GM12891 (cell line): ENCODE data around the gene PCK2.

Experiments used
- POLR2A ChIP-seq: IDR thresholded peaks from 2 replicates; pipeline ENCODE4 v1.6.1; 2011; ENCODE audit warnings: low read depth, low read length, control low read depth
- POLR2AphosphoS5 ChIP-seq: IDR thresholded peaks from 2 replicates; pipeline ENCODE4 v1.6.1; 2011; ENCODE audit warnings: low read depth, low read length, control low read depth
- POU2F2 ChIP-seq: IDR thresholded peaks from 2 replicates; pipeline ENCODE4 v1.6.1; 2011; ENCODE audit warnings: low read depth, mild to moderate bottlenecking, control low read depth, low read length, moderate library complexity
- SPI1 ChIP-seq: IDR thresholded peaks from 2 replicates; pipeline ENCODE4 v1.6.1; 2011; ENCODE audit warnings: low read depth, low read length, control low read depth
- TAF1 ChIP-seq: IDR thresholded peaks from 2 replicates; pipeline ENCODE4 v1.6.1; 2011; ENCODE audit warnings: low read depth, low read length, control low read depth

GRCh38 chr14:24089890-24090289, 4.2 kb upstream of the PCK2 start:
- TF ChIP-seq POLR2AphosphoS5 (no peak), POLR2A (no peak), SPI1 (no peak), TAF1 (no peak), POU2F2 (no peak)
